ENCODE results near the gene MAPK1IP1L.
"Not testable (repeated sequence)": the region's sequence is repeated elsewhere in the genome, so short reads cannot be mapped to it uniquely, and the experiment has no call there.

The MAPK1IP1L gene

GRCh38 chr14:55051423-55052268, at the start of gene MAPK1IP1L:
Gene MAPK1IP1L, plus strand, starts transcription at chr14:55051647. Its CDS starts 10,037 bp downstream, at chr14:55061684.
- peak; percentile 61 for TF ChIP-seq CTCF (IDR thresholded peaks at IDR 0.05; ENCODE audit: low read depth, low read length)
- H3K4me3 ChIP-seq (replicated peaks in 1 of 2; ENCODE audit: low read depth in 2 of 2, low read length in 2 of 2): peak within 1 kb of the TSS; percentile 93 to 99
- DNase-seq (ENCODE audit: low read depth in 2 of 2): peak; percentile 93 to 95

GRCh38 chr14:55005071-55005470, 46.4 kb upstream of the MAPK1IP1L start:
- TF ChIP-seq CTCF (IDR thresholded peaks at IDR 0.05; ENCODE audit: low read depth, low read length): no peak
- no peak overlapping the region for H3K4me3 ChIP-seq (replicated peaks in 1 of 2; ENCODE audit: low read depth in 2 of 2, low read length in 2 of 2)
- DNase-seq (ENCODE audit: low read depth in 2 of 2): no peak

GRCh38 chr14:55015006-55015405, 36.4 kb upstream of the MAPK1IP1L start:
- no peak overlapping the region for H3K4me3 ChIP-seq (replicated peaks in 1 of 2; ENCODE audit: low read depth in 2 of 2, low read length in 2 of 2)
- DNase-seq (ENCODE audit: low read depth in 2 of 2): no peak
- no peak for TF ChIP-seq CTCF (IDR thresholded peaks at IDR 0.05; ENCODE audit: low read depth, low read length)

GRCh38 chr14:55019968-55020554, 31.4 kb upstream of the MAPK1IP1L start:
- DNase-seq (ENCODE audit: low read depth in 2 of 2): peak; percentile 3 to 27
- TF ChIP-seq CTCF (IDR thresholded peaks at IDR 0.05; ENCODE audit: low read depth, low read length): no peak

GRCh38 chr14:55024365-55024764, 27.1 kb upstream of the MAPK1IP1L start:
- H3K4me3 ChIP-seq (replicated peaks in 1 of 2; ENCODE audit: low read depth in 2 of 2, low read length in 2 of 2): not testable (repeated sequence)

More at GRCh38 chr14:55019968-55020554, 31.4 kb upstream of the MAPK1IP1L start:
- H3K4me3 ChIP-seq (replicated peaks in 1 of 2; ENCODE audit: low read depth in 2 of 2, low read length in 2 of 2): no peak overlapping the region

GRCh38 chr14:55025948-55026347, 25.5 kb upstream of the MAPK1IP1L start:
- peak overlapping the region; percentile 67 to 87 for H3K4me3 ChIP-seq (replicated peaks in 1 of 2; ENCODE audit: low read depth in 2 of 2, low read length in 2 of 2)
- no peak for TF ChIP-seq CTCF (IDR thresholded peaks at IDR 0.05; ENCODE audit: low read depth, low read length)
- no peak for DNase-seq (ENCODE audit: low read depth in 2 of 2)

More at GRCh38 chr14:55024365-55024764, 27.1 kb upstream of the MAPK1IP1L start:
- DNase-seq (ENCODE audit: low read depth in 2 of 2): not testable (repeated sequence)

- peak overlapping the region; percentile 67 to 87 for H3K4me3 ChIP-seq (replicated peaks in 1 of 2; ENCODE audit: low read depth in 2 of 2, low read length in 2 of 2)
- DNase-seq (ENCODE audit: low read depth in 2 of 2): no peak
- TF ChIP-seq CTCF (IDR thresholded peaks at IDR 0.05; ENCODE audit: low read depth, low read length): no peak
Measured at GRCh38 chr14:55026441-55026792, 25.0 kb upstream of the MAPK1IP1L start.

Measured in cardiac fibroblast (primary cell).